Suprapubic skin (tissue), 4 donors: ENCODE results near the gene SHISA9. TPM values are rescaled to one million over a fixed set of nuclear protein-coding genes. Genes with fewer than 3 reads are reported as not detected.

Experiments used
- DNase-seq, 2 donors: peaks; one replicate each; pipeline ENCODE4 v3.0.0-alpha.2; 2019; ENCODE audit warnings: low spot score in 2 of 2
- H3K27ac ChIP-seq: fragments of 200-600 bp; sonication (generic); one replicate; pipeline ENCODE4 v1.5.1; 2019
- H3K27me3 ChIP-seq: fragments of 200-600 bp; sonication (generic); one replicate; pipeline ENCODE4 v1.5.1; 2019
- H3K36me3 ChIP-seq: fragments of 200-600 bp; sonication (generic); one replicate; pipeline ENCODE4 v1.5.1; 2019
- H3K4me1 ChIP-seq: fragments of 200-600 bp; sonication (generic); one replicate; pipeline ENCODE4 v1.5.1; 2019
- H3K4me3 ChIP-seq: fragments of 200-600 bp; sonication (generic); one replicate; pipeline ENCODE4 v1.5.1; 2019; ENCODE audit warnings: mild to moderate bottlenecking
- H3K9me3 ChIP-seq: fragments of 200-600 bp; sonication (generic); one replicate; pipeline ENCODE4 v1.5.1; 2019
- EP300 ChIP-seq: sonication (generic); formaldehyde crosslinking; IDR thresholded peaks from one replicate; pipeline ENCODE4 v1.6.1; 2017; ENCODE audit warnings: antibody characterized with exemption
- POLR2A ChIP-seq, 2 donors: fragments of 450-650 bp; IDR thresholded peaks; one replicate each; pipeline ENCODE4 v1.6.1; 2017; ENCODE audit warnings: antibody characterized with exemption in 2 of 2, mild to moderate bottlenecking in 2 of 2, moderate library complexity in 2 of 2
- POLR2AphosphoS5 ChIP-seq, 3 donors: sonication (generic); formaldehyde crosslinking; IDR thresholded peaks; one replicate each; pipeline ENCODE4 v1.6.1; 2017; ENCODE audit warnings: antibody characterized with exemption in 3 of 3
- WGBS: methylation state at CpG from one replicate; pipeline ENCODE4 v1.1.5; 2018; 5-methylcytosine and 5-hydroxymethylcytosine counted together
- total RNA-seq, 4 donors: library from RNA; depleted of rRNA; stranded (reverse); fragments of >200 nt; gene quantifications; one replicate each; pipeline ENCODE4 v1.1.0, GENCODE V29; 2016
- TF ChIP-seq, protein P1 (sequence below), 2 donors: fragments of 200-600 bp in 1 of 2; fragments of 450-650 bp in 1 of 2; sonication (generic) in 1 of 2; IDR thresholded peaks; one replicate each; pipeline ENCODE4 v1.5.1; 2016 to 2019; ENCODE audit warnings: antibody characterized with exemption in 2 of 2, mild to moderate bottlenecking in 1 of 2, moderate library complexity in 1 of 2

SHISA9 gene
- total RNA-seq, 4 donors from 2014 or later = 0.26 to 1.9 (median 1.2) TPM

DNA sequence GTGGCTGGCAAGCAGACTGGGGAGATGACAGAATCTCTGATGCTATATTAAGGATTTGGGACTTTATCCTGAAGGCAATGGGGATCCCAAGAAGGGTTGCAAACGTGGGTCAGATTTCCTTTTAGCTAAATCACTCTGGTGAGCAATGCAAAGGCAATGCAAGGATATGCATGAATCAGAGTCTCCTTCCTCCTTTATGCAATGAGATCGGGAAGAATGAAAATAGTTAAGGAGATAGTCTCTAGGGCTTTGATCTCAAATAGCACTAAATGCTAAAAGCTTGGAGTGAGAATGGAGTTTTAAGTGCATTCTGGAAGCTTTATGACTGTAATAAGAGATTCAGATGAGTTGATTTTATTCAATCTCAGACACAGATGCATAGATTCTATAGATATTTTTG, 27.2 kb upstream of the SHISA9 start:
- TF ChIP-seq, protein P1, sequence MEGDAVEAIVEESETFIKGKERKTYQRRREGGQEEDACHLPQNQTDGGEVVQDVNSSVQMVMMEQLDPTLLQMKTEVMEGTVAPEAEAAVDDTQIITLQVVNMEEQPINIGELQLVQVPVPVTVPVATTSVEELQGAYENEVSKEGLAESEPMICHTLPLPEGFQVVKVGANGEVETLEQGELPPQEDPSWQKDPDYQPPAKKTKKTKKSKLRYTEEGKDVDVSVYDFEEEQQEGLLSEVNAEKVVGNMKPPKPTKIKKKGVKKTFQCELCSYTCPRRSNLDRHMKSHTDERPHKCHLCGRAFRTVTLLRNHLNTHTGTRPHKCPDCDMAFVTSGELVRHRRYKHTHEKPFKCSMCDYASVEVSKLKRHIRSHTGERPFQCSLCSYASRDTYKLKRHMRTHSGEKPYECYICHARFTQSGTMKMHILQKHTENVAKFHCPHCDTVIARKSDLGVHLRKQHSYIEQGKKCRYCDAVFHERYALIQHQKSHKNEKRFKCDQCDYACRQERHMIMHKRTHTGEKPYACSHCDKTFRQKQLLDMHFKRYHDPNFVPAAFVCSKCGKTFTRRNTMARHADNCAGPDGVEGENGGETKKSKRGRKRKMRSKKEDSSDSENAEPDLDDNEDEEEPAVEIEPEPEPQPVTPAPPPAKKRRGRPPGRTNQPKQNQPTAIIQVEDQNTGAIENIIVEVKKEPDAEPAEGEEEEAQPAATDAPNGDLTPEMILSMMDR (IDR thresholded peaks at IDR 0.05) = no peak
- TF ChIP-seq POLR2A (IDR thresholded peaks at IDR 0.05) (no peak), EP300 (no peak), POLR2AphosphoS5 (IDR thresholded peaks at IDR 0.05) (no peak)
- H3K27me3 ChIP-seq = peaks cover 4% of the 10 kb centered on the region
- H3K9me3 ChIP-seq = no peaks in the 10 kb centered on the region
- WGBS = 21% methylated on average over 2 of the region's 2 CpGs
- H3K27ac ChIP-seq = no peak overlapping the region
- no peaks in the 10 kb centered on the region for H3K4me1 ChIP-seq
- no peak overlapping the region for H3K4me3 ChIP-seq
- no peak for DNase-seq
- H3K36me3 ChIP-seq = no peaks in the 10 kb centered on the region

DNA sequence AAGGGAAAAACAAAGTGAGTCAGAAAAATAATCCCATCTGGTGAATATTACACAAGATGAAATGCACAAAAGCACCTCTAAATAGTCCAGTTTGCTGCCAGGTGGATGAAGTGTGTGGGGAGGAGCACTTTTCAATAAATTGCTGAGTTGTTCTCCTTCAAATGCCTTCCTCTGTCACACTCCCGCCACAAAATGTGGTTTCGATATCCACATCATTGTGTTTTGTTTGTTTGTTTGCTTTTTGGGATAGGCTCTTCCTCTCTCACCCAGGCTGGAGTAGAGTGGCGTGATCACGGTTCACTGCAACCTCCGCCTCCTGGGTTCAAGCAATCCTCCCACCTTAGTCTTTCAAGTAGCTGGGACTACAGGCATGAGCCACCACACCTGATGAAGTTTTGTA, 24.6 kb upstream of the SHISA9 start:
- 84% methylated on average over 5 of the region's 5 CpGs for WGBS
- H3K9me3 ChIP-seq = no peaks in the 10 kb centered on the region
- peaks cover 4% of the 10 kb centered on the region for H3K27me3 ChIP-seq
- H3K27ac ChIP-seq = no peak overlapping the region
- no peaks in the 10 kb centered on the region for H3K4me1 ChIP-seq
- no peak for DNase-seq
- no peak for TF ChIP-seq POLR2AphosphoS5 (IDR thresholded peaks at IDR 0.05)
- TF ChIP-seq, protein P1 (IDR thresholded peaks at IDR 0.05) = no peak
- no peak for TF ChIP-seq POLR2A (IDR thresholded peaks at IDR 0.05)
- no peak for TF ChIP-seq EP300
- no peaks in the 10 kb centered on the region for H3K36me3 ChIP-seq
- H3K4me3 ChIP-seq = no peak overlapping the region

GRCh38 chr16:12878973-12879372, 22.4 kb upstream of the SHISA9 start:
- TF ChIP-seq POLR2AphosphoS5 (IDR thresholded peaks at IDR 0.05) = no peak
- no peak for TF ChIP-seq EP300
- TF ChIP-seq, protein P1 (IDR thresholded peaks at IDR 0.05) = no peak
- no peak for TF ChIP-seq POLR2A (IDR thresholded peaks at IDR 0.05)
- no peak for DNase-seq
- H3K9me3 ChIP-seq = no peaks in the 10 kb centered on the region
- no peaks in the 10 kb centered on the region for H3K36me3 ChIP-seq
- no peak overlapping the region for H3K27ac ChIP-seq
- H3K4me3 ChIP-seq = no peak overlapping the region
- H3K27me3 ChIP-seq = no peaks in the 10 kb centered on the region
- no peaks in the 10 kb centered on the region for H3K4me1 ChIP-seq
- WGBS = 83% methylated on average over 4 of the region's 4 CpGs

- H3K4me1 ChIP-seq = no peaks in the 10 kb centered on the region
- H3K9me3 ChIP-seq = no peaks in the 10 kb centered on the region
- DNase-seq = no peak
- no peak for TF ChIP-seq POLR2AphosphoS5 (IDR thresholded peaks at IDR 0.05)
- no peak for TF ChIP-seq POLR2A (IDR thresholded peaks at IDR 0.05)
- TF ChIP-seq EP300 = no peak
- TF ChIP-seq, protein P1 (IDR thresholded peaks at IDR 0.05) = no peak
- no peaks in the 10 kb centered on the region for H3K36me3 ChIP-seq
- 98% methylated on average over 2 of the region's 2 CpGs for WGBS
- H3K27ac ChIP-seq = no peak overlapping the region
- H3K4me3 ChIP-seq = no peak overlapping the region
- H3K27me3 ChIP-seq = no peaks in the 10 kb centered on the region
These were observed 21.6 kb upstream of the SHISA9 start for GRCh38 chr16:12879812-12880211.

DNA sequence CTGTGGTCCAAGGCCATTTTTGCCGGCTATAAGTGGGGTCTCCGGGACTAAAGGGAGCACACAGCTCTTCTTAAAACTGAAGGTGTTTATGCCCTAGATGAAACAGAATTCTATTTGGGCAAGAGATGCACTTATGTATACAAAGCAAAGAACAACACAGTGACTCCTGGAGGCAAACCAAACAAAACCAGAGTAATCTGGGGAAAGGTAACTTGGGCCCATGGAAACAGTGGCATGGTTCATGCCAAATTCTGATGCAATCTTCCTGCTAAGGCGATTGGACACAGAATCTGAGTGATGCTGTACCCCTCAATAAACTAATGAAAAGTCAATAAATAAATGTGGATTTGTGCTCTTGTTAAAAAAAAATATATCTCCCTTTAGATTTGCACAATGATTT, 20.2 kb upstream of the SHISA9 start:
- H3K36me3 ChIP-seq = no peaks in the 10 kb centered on the region
- DNase-seq = no peak
- no peaks in the 10 kb centered on the region for H3K4me1 ChIP-seq
- H3K27me3 ChIP-seq = no peaks in the 10 kb centered on the region
- TF ChIP-seq EP300 (no peak), POLR2A (IDR thresholded peaks at IDR 0.05) (no peak)
- TF ChIP-seq, protein P1 (IDR thresholded peaks at IDR 0.05) = no peak
- H3K4me3 ChIP-seq = no peak overlapping the region
- H3K27ac ChIP-seq = no peak overlapping the region
- 62% methylated on average over 3 of the region's 3 CpGs for WGBS
- H3K9me3 ChIP-seq = no peaks in the 10 kb centered on the region
